ENCODE data around the gene SH2D6. TPM values are rescaled to one million over a fixed set of nuclear protein-coding genes. Genes with fewer than 3 reads are reported as not detected.

Gene SH2D6
- total and polyA plus RNA-seq, 8 donors, result 1.1 to 14.5 (median 2.2) TPM; not detected in 2

DNA sequence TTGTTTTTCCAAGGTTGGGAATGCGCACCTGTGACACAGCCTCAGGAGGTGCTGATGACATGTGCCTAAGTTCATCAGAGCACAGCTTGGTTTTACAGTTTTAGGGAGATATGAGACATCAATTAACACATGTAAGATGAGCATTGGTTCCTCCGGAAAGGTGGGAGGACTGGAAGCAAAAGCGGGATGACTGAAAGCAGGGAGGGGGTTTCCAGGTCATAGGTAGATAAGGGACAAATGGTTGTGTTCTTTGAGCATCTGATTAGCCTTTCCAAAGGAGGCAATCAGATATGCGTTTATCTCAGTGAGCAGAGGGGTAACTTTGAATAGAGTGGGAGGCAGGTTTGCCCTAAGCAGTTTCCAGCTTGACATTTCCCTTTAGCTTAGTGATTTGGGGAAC, 34.7 kb upstream of the SH2D6 start:
- 73 to 82% (median 77%) methylated on average over 4 of the region's 4 CpGs for WGBS, 5 donors
- no peak for TF ChIP-seq POLR2A (IDR thresholded peaks at IDR 0.05)
- TF ChIP-seq EP300 (IDR thresholded peaks at IDR 0.05), result no peak
- TF ChIP-seq POLR2AphosphoS5 (IDR thresholded peaks at IDR 0.05), result no peak
- TF ChIP-seq, protein P1, sequence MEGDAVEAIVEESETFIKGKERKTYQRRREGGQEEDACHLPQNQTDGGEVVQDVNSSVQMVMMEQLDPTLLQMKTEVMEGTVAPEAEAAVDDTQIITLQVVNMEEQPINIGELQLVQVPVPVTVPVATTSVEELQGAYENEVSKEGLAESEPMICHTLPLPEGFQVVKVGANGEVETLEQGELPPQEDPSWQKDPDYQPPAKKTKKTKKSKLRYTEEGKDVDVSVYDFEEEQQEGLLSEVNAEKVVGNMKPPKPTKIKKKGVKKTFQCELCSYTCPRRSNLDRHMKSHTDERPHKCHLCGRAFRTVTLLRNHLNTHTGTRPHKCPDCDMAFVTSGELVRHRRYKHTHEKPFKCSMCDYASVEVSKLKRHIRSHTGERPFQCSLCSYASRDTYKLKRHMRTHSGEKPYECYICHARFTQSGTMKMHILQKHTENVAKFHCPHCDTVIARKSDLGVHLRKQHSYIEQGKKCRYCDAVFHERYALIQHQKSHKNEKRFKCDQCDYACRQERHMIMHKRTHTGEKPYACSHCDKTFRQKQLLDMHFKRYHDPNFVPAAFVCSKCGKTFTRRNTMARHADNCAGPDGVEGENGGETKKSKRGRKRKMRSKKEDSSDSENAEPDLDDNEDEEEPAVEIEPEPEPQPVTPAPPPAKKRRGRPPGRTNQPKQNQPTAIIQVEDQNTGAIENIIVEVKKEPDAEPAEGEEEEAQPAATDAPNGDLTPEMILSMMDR (IDR thresholded peaks at IDR 0.05), result no peak
- Histone ChIP-seq H3K4me3 (no peak overlapping the region), H3K36me3 (peaks cover 12 to 90% (median 84%) of the 10 kb centered on the region in 4 donors), H3K27ac (no peak overlapping the region), H3K9me3 (no peaks in the 10 kb centered on the region), H3K27me3 (no peaks in the 10 kb centered on the region), H3K4me1 (no peaks in the 10 kb centered on the region)
- no peak for DNase-seq
- intact Hi-C loops (cut with DNase I; ENCODE audit: low total_unique reads), result no loop called here

DNA sequence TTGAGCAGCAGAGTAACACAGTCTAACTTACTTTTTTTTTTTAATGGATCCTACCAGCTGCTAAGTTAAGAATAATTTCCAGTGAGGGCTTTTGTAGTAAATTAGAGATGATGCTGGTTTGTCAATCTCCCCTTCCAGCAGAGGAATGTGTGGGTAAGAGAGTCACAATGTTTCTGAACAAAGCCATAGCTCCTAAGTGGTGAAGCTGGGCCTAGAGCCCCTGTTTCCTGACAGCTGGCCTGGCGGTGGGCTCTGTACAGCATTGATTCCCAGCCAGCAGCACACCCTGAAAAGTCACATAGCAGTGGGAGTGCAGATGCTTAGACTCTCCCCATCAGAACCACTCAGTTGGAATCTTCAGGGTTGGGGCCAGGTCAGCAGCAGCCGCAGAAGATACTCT, 32.8 kb upstream of the SH2D6 start:
- H3K4me3 ChIP-seq, result no peak overlapping the region
- TF ChIP-seq POLR2A (IDR thresholded peaks at IDR 0.05), result no peak
- no peak for TF ChIP-seq POLR2AphosphoS5 (IDR thresholded peaks at IDR 0.05)
- TF ChIP-seq EP300 (IDR thresholded peaks at IDR 0.05), result no peak
- TF ChIP-seq, protein P1 (IDR thresholded peaks at IDR 0.05), result no peak
- H3K4me1 ChIP-seq, result no peaks in the 10 kb centered on the region
- intact Hi-C loops (cut with DNase I; ENCODE audit: low total_unique reads), result no loop called here
- DNase-seq, result no peak
- H3K9me3 ChIP-seq, result no peaks in the 10 kb centered on the region
- peaks cover 29 to 90% (median 84%) of the 10 kb centered on the region in 4 donors for H3K36me3 ChIP-seq
- H3K27me3 ChIP-seq, result no peaks in the 10 kb centered on the region
- H3K27ac ChIP-seq, result no peak overlapping the region
- WGBS, 5 donors, result 78 to 92% (median 88%) methylated on average over 2 of the region's 2 CpGs

DNA sequence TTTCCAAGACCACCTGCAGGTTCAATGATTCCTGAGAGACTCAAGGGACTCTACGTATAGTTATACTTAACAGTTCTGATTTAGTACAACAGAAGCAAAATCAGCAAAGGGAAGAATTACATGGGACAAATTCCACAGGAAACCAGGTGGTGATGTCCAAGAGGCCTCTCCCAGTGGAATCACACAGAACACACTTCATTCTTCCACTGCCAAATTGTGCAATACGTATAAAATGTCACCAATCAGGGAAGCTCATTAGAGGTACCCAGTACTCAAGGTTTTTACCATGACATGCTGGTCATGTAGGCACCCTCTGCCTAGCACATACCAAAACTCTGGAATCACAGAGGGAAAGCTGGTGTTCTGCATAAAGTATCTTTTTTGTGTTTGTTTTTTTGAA, 30.8 kb upstream of the SH2D6 start:
- no peak for DNase-seq
- TF ChIP-seq EP300 (IDR thresholded peaks at IDR 0.05), result no peak
- TF ChIP-seq POLR2A (IDR thresholded peaks at IDR 0.05), result no peak
- TF ChIP-seq, protein P1 (IDR thresholded peaks at IDR 0.05), result no peak
- TF ChIP-seq POLR2AphosphoS5 (IDR thresholded peaks at IDR 0.05), result no peak
- Histone ChIP-seq H3K27me3 (no peaks in the 10 kb centered on the region), H3K27ac (no peak overlapping the region), H3K9me3 (no peaks in the 10 kb centered on the region), H3K36me3 (peaks cover 29 to 100% (median 96%) of the 10 kb centered on the region in 4 donors), H3K4me1 (peaks cover 0 to 5% (median 0%) of the 10 kb centered on the region in 4 donors), H3K4me3 (no peak overlapping the region)
- WGBS, 5 donors, result 89 to 100% (median 93%) methylated on average over 2 of the region's 2 CpGs
- intact Hi-C loops (cut with DNase I; ENCODE audit: low total_unique reads), result no loop called here

DNA sequence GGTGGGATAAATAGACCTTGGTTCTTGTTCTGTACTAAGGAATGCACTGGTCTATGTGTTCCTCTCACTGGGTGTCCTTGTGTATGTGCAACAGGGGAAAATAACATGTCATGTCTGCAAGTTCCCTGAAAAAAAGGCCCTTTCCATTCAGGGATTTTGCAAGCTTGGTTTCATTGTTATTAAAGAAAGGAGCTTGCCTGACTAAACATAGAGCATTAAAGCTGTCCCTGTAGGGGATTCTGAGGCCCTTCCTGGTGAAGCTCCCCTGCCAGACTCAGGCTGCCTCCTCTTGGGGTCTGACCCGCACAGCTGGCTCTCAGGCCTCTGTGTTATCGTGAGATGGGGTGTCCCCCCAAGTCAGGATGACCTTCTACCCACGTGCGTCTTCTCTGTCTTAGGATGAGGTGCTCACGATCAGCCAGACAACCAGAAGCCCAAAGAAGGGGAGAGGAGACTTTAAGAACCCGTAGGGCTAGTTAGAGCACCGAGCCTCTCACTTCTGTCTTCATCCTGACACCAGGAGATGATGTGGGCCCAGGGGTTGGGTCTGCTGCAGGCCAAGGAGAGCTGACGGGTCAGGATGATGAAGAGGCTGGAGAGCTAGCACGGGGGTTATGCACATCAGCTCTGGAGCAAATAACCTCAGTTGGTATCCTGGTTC, 29.5 kb upstream of the SH2D6 start:
- H3K36me3 ChIP-seq, result peaks cover 33 to 100% (median 92%) of the 10 kb centered on the region in 4 donors
- H3K4me1 ChIP-seq, result peaks cover 0 to 9% (median under 1%) of the 10 kb centered on the region in 4 donors
- TF ChIP-seq POLR2AphosphoS5 (IDR thresholded peaks at IDR 0.05), result no peak
- TF ChIP-seq POLR2A (IDR thresholded peaks at IDR 0.05), result no peak
- TF ChIP-seq EP300 (IDR thresholded peaks at IDR 0.05), result no peak
- intact Hi-C loops (cut with DNase I; ENCODE audit: low total_unique reads), result no loop called here
- WGBS, 5 donors, result 82 to 86% (median 85%) methylated on average over 7 to 9 of the region's 9 CpGs
- no peaks in the 10 kb centered on the region for H3K27me3 ChIP-seq
- H3K4me3 ChIP-seq, result no peak overlapping the region
- no peaks in the 10 kb centered on the region for H3K9me3 ChIP-seq
- H3K27ac ChIP-seq, result no peak overlapping the region
- DNase-seq, result no peak
